GM19035 (cell line): ENCODE measurements around the gene SEPTIN12.
"Not testable (repeated sequence)": the region's sequence is repeated elsewhere in the genome, so short reads cannot be mapped to it uniquely, and the experiment has no call there.

Experiments
- ATAC-seq: cut with Tn5 transposase; IDR thresholded peaks from one replicate; pipeline ENCODE4 v1.9.1; 2021; ENCODE audit not compliant: unreplicated experiment

Gene SEPTIN12

GRCh38 chr16:4760221-4760910, 27.8 kb downstream of the SEPTIN12 start:
- no peak for ATAC-seq

GRCh38 chr16:4755687-4756086, 32.5 kb downstream of the SEPTIN12 start:
- no peak for ATAC-seq

GRCh38 chr16:4754865-4755264, 33.3 kb downstream of the SEPTIN12 start:
- no peak for ATAC-seq

GRCh38 chr16:4753227-4753626, 34.9 kb downstream of the SEPTIN12 start:
- no peak for ATAC-seq

GRCh38 chr16:4752351-4753100, 35.6 kb downstream of the SEPTIN12 start:
- no peak for ATAC-seq

GRCh38 chr16:4750896-4751295, 37.2 kb downstream of the SEPTIN12 start:
- no peak for ATAC-seq

- no peak for ATAC-seq
These were observed 38.4 kb downstream of the SEPTIN12 start for GRCh38 chr16:4749700-4750257.

GRCh38 chr16:4748682-4749411, 39.3 kb downstream of the SEPTIN12 start:
- ATAC-seq = no peak

GRCh38 chr16:4747906-4748681, 40.1 kb downstream of the SEPTIN12 start:
- ATAC-seq = no peak

GRCh38 chr16:4746991-4747574, 41.1 kb downstream of the SEPTIN12 start:
- no peak for ATAC-seq

- ATAC-seq = no peak
These were observed 41.9 kb downstream of the SEPTIN12 start for GRCh38 chr16:4746215-4746614.

- no peak for ATAC-seq
These were observed 42.9 kb downstream of the SEPTIN12 start for GRCh38 chr16:4745274-4745569.

- ATAC-seq = no peak
These were observed 43.4 kb downstream of the SEPTIN12 start for GRCh38 chr16:4744555-4745273.

- no peak for ATAC-seq
These were observed 44.8 kb downstream of the SEPTIN12 start for GRCh38 chr16:4743226-4743878.

GRCh38 chr16:4738370-4738769, 49.8 kb downstream of the SEPTIN12 start:
- not testable (repeated sequence) for ATAC-seq

- ATAC-seq = no peak
These were observed 50.6 kb downstream of the SEPTIN12 start for GRCh38 chr16:4737545-4737944.

- no peak for ATAC-seq
These were observed 51.6 kb downstream of the SEPTIN12 start for GRCh38 chr16:4736546-4736945.

GRCh38 chr16:4734730-4735535, 53.2 kb downstream of the SEPTIN12 start:
- peak; percentile 66 for ATAC-seq
